ENCODE results near the gene COA6.

COA6 gene

GRCh38 chr1:234430691-234431090, 57.4 kb downstream of the COA6 start:
- no peak overlapping the region for H3K4me3 ChIP-seq (ENCODE audit: low read depth, low read length)
- no peak for DNase-seq (ENCODE audit: low read depth)
- no peak for TF ChIP-seq CTCF (IDR thresholded peaks at IDR 0.05; ENCODE audit: insufficient read depth, low read depth, low read length, missing control alignments)

- TF ChIP-seq CTCF (IDR thresholded peaks at IDR 0.05; ENCODE audit: insufficient read depth, low read depth, low read length, missing control alignments), result no peak
- no peak for DNase-seq (ENCODE audit: low read depth)
- H3K4me3 ChIP-seq (ENCODE audit: low read depth, low read length), result no peak overlapping the region
These were observed 58.0 kb downstream of the COA6 start for GRCh38 chr1:234431255-234431654.

GRCh38 chr1:234433563-234434285, 60.5 kb downstream of the COA6 start:
- TF ChIP-seq CTCF (IDR thresholded peaks at IDR 0.05; ENCODE audit: insufficient read depth, low read depth, low read length, missing control alignments), result no peak
- no peak overlapping the region for H3K4me3 ChIP-seq (ENCODE audit: low read depth, low read length)
- DNase-seq (ENCODE audit: low read depth), result peak; percentile 24
